Glutamatergic neuron (in vitro differentiated cells): ENCODE data around the gene C16orf78. TPM values are rescaled to one million over a fixed set of nuclear protein-coding genes. Genes with fewer than 3 reads are reported as not detected.

Experiments
- DNase-seq: peaks from one replicate; pipeline ENCODE4 v3.0.0; 2022
- H3K27ac Mint-ChIP-seq: one replicate; pipeline ENCODE4 v1.8.0; 2020; ENCODE audit warnings: mild to moderate bottlenecking, mixed read lengths, inconsistent platforms; ENCODE audit not compliant: unreplicated experiment
- H3K27me3 Mint-ChIP-seq: one replicate; pipeline ENCODE4 v1.8.0; 2020; ENCODE audit warnings: mild to moderate bottlenecking, moderate library complexity, mixed read lengths, inconsistent platforms; ENCODE audit not compliant: unreplicated experiment
- H3K36me3 Mint-ChIP-seq: one replicate; pipeline ENCODE4 v1.8.0; 2020; ENCODE audit warnings: mild to moderate bottlenecking, mixed read lengths, inconsistent platforms; ENCODE audit not compliant: unreplicated experiment
- H3K4me1 Mint-ChIP-seq: one replicate; pipeline ENCODE4 v1.8.0; 2020; ENCODE audit warnings: mild to moderate bottlenecking, low read depth, mixed read lengths, inconsistent platforms; ENCODE audit not compliant: unreplicated experiment
- H3K4me3 Mint-ChIP-seq: one replicate; pipeline ENCODE4 v1.8.0; 2020; ENCODE audit warnings: mild to moderate bottlenecking, mixed read lengths, inconsistent platforms; ENCODE audit not compliant: unreplicated experiment
- H3K9me3 Mint-ChIP-seq: one replicate; pipeline ENCODE4 v1.8.0; 2020; ENCODE audit warnings: mild to moderate bottlenecking, moderate library complexity, mixed read lengths, inconsistent platforms; ENCODE audit not compliant: unreplicated experiment
- total RNA-seq: library from RNA; stranded (reverse); fragmentation: NEBNext Ultra II Directional; extraction: Animal tissue kit (Norgen Biotek cat#: 25700); gene quantifications from one replicate; pipeline ENCODE4 v1.2.1, GENCODE V29; 2021; ENCODE audit not compliant: unreplicated experiment
- TF ChIP-seq, protein P1 (sequence below): fragments of 200-600 bp; sonication (generic); IDR thresholded peaks from one replicate; pipeline ENCODE4 v1.5.0; 2021; ENCODE audit not compliant: partially characterized antibody, unreplicated experiment

The C16orf78 gene
- total RNA-seq, 1 donor from 2014 or later: not detected

DNA sequence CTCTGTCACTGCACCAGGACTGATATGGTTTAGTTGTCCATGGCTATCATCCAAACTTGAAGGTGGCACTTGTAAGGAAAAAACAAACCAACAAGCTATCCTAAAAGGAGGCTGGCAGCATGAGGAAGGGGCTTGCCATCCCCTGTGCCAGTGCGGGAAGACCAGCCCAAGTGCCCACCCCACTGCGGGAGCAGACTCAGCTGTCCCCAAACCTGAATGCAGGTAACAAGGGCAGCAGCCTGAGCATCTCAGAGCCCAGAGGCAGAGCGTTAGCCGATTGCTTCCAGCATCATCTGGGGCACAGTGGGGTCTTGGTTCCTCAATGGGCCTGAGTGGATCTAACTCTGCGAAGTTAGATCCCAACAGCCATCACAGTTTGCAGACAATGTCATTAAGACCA is 29.2 kb upstream of the C16orf78 start:
- Mint-ChIP-seq H3K9me3 (peaks cover 11% of the 10 kb centered on the region), H3K4me3 (no peak overlapping the region), H3K27me3 (peaks cover 11% of the 10 kb centered on the region), H3K4me1 (no peaks in the 10 kb centered on the region), H3K36me3 (no peaks in the 10 kb centered on the region), H3K27ac (no peak overlapping the region)
- TF ChIP-seq, protein P1, sequence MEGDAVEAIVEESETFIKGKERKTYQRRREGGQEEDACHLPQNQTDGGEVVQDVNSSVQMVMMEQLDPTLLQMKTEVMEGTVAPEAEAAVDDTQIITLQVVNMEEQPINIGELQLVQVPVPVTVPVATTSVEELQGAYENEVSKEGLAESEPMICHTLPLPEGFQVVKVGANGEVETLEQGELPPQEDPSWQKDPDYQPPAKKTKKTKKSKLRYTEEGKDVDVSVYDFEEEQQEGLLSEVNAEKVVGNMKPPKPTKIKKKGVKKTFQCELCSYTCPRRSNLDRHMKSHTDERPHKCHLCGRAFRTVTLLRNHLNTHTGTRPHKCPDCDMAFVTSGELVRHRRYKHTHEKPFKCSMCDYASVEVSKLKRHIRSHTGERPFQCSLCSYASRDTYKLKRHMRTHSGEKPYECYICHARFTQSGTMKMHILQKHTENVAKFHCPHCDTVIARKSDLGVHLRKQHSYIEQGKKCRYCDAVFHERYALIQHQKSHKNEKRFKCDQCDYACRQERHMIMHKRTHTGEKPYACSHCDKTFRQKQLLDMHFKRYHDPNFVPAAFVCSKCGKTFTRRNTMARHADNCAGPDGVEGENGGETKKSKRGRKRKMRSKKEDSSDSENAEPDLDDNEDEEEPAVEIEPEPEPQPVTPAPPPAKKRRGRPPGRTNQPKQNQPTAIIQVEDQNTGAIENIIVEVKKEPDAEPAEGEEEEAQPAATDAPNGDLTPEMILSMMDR: no peak
- no peak for DNase-seq

DNA sequence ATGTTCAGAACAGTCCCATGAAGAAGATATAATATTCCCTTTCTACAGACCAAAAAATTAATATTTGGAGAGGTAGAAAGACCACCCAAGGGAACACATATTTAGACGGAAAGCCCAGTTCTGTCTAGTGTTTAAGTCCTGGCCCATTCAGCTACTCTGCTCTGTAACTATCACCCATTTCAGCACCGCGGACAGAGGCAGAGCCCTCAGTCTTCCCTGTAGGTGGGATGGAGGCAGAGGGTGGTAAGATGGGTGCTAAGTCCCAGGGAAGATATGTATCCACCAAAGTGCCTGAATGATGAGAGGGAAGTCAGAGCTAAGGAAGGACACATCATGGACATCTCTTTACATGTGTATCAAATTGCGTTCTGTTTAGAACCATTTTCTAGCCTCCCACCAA is 27.8 kb upstream of the C16orf78 start:
- TF ChIP-seq, protein P1: no peak
- H3K9me3 Mint-ChIP-seq: peaks cover 11% of the 10 kb centered on the region
- DNase-seq: no peak
- no peak overlapping the region for H3K27ac Mint-ChIP-seq
- no peak overlapping the region for H3K4me3 Mint-ChIP-seq
- no peaks in the 10 kb centered on the region for H3K36me3 Mint-ChIP-seq
- H3K27me3 Mint-ChIP-seq: peaks cover 11% of the 10 kb centered on the region
- H3K4me1 Mint-ChIP-seq: no peaks in the 10 kb centered on the region

DNA sequence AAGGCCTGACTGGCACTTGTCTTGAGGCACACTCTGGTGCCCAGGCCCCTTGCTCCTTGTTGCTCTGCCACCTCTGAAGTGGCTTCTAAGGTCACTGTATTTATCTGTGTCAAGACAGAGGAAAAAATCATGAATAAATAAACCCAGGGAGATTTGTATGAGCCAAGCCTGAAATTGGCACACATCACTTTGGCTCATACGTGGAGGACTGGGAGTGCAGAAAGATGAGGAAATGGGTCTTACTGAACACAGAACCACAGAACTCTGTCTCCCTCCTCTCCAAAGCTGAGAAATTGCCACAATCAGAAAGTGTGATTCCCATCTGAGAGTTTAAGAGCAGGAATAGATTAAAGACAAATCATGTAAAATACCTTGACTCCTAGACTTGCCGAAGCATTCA is 27.1 kb upstream of the C16orf78 start:
- Mint-ChIP-seq H3K9me3 (peaks cover 10% of the 10 kb centered on the region), H3K27me3 (peaks cover 11% of the 10 kb centered on the region), H3K4me3 (no peak overlapping the region), H3K4me1 (no peaks in the 10 kb centered on the region), H3K27ac (no peak overlapping the region), H3K36me3 (no peaks in the 10 kb centered on the region)
- TF ChIP-seq, protein P1: no peak
- no peak for DNase-seq

DNA sequence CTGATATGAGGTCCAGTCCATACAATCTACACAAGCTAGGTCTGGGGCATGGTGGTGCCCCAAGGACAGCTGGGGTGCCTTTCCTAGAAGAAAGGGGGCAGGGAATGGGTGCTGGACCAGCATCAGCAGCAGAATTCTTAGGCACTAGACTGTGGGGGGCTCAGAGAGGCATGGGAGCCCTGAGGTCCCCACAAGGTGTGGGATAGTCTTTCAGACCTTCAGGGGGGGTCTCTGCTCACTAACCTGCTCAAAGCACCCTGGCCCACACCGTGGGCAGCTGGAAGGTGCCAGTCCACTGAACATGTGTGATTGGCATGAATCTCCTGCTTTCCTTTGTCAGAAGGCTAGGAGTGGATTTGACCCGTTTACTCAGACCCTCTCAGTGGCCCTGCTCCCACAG is 26.1 kb upstream of the C16orf78 start:
- DNase-seq: no peak
- Mint-ChIP-seq H3K4me3 (no peak overlapping the region), H3K9me3 (peaks cover 6% of the 10 kb centered on the region), H3K4me1 (peaks cover 1% of the 10 kb centered on the region), H3K36me3 (no peaks in the 10 kb centered on the region), H3K27ac (no peak overlapping the region), H3K27me3 (peaks cover 11% of the 10 kb centered on the region)
- TF ChIP-seq, protein P1: no peak

DNA sequence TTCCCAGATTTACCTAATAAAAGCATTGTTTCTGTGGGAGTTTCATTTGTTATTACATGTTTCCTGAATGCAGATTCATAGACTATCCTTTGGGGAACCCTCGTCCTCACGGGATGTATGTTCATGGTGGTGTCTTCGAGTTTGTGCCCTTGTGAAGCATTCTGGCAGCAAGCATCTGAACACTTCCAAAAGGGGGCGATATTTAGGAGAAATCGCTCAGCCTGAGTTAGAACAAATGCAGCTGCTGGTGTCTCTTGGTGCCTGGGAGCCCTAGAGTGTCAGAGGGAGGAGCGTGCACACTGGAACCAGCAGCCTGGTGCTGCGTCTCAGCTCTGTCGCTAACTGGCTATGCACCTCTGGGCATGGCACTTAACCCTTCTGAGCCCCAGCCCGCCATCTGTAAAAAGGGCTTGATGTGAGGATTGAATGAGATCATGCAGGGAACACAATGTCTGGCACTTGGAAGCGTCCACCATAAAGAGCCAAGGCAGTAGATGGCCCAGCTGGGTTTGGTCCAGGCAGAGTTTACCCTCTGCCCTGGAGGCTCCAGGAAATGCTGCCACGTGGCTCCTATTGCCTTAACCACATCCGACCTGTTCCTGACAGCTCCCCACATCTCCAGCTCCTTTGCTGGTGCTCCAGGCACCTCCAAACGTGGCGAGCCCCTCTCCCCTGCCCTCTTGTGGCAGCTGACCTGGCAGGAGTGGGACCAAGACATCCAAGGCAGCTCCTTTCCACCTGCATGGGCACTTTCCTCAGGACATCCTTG is 25.0 kb upstream of the C16orf78 start:
- Mint-ChIP-seq H3K36me3 (no peaks in the 10 kb centered on the region), H3K4me3 (no peak overlapping the region), H3K9me3 (peaks cover 4% of the 10 kb centered on the region), H3K4me1 (peaks cover 4% of the 10 kb centered on the region), H3K27ac (no peak overlapping the region), H3K27me3 (peaks cover 8% of the 10 kb centered on the region)
- peak; percentile 40 for DNase-seq
- TF ChIP-seq, protein P1: peak; percentile 9
